Measurements from ENCODE around the gene SPACA7. TPM values are rescaled to one million over a fixed set of nuclear protein-coding genes. Genes with fewer than 3 reads are reported as not detected.

The SPACA7 gene
- total RNA-seq, 1 donor from 2014 or later, result not detected

DNA sequence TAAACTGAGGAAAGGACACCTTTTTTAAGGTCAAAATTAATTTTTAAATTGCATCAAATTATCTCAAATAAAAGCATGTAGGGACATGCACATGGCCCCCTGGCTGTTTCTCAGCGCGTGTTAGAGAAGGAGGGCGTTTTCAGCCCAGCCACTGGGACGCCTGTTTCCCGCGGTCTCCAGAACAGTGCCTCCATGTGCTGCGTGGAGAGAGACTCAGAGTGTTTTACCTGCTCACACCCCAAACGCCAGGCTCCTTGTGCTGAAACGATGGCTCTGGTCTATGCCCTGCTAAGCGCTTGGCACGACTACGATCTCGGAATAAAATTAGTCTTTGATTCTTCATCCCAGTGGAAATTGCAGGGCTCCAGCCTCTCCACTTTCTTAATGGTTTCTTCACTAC, 20.0 kb upstream of the SPACA7 start:
- H3K4me1 Mint-ChIP-seq (ENCODE audit: unreplicated experiment), result no peaks in the 10 kb centered on the region
- no peaks in the 10 kb centered on the region for H3K27me3 Mint-ChIP-seq (ENCODE audit: unreplicated experiment)
- TF ChIP-seq, protein P1, sequence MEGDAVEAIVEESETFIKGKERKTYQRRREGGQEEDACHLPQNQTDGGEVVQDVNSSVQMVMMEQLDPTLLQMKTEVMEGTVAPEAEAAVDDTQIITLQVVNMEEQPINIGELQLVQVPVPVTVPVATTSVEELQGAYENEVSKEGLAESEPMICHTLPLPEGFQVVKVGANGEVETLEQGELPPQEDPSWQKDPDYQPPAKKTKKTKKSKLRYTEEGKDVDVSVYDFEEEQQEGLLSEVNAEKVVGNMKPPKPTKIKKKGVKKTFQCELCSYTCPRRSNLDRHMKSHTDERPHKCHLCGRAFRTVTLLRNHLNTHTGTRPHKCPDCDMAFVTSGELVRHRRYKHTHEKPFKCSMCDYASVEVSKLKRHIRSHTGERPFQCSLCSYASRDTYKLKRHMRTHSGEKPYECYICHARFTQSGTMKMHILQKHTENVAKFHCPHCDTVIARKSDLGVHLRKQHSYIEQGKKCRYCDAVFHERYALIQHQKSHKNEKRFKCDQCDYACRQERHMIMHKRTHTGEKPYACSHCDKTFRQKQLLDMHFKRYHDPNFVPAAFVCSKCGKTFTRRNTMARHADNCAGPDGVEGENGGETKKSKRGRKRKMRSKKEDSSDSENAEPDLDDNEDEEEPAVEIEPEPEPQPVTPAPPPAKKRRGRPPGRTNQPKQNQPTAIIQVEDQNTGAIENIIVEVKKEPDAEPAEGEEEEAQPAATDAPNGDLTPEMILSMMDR (IDR thresholded peaks at IDR 0.05), result no peak
- H3K4me3 Mint-ChIP-seq (ENCODE audit: unreplicated experiment), result no peak overlapping the region
- peaks cover 15% of the 10 kb centered on the region for H3K9me3 Mint-ChIP-seq (ENCODE audit: unreplicated experiment)
- H3K27ac Mint-ChIP-seq (ENCODE audit: unreplicated experiment), result no peak overlapping the region
- no peaks in the 10 kb centered on the region for H3K36me3 Mint-ChIP-seq (ENCODE audit: unreplicated experiment)
- DNase-seq (ENCODE audit: extremely low spot score, unreplicated experiment), result no peak

DNA sequence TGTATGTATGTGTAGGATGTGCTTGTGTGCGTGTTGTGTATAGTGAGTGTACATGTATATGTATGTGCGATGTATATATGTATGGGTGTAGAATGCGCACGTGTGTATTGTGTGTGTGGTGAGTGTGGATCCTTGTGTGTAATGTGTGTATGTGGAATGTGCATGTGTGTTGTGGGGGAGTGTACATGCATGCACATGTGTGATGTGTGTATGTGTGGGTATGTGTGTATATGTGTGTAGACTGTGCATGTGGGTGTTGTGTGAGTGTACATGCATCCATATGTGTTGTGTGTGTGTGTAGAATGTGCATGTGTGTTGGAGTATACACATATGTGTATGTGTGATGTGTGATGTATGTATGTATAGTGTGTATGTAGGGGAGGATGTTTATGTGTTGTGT, 18.0 kb upstream of the SPACA7 start:
- TF ChIP-seq, protein P1 (IDR thresholded peaks at IDR 0.05), result no peak
- H3K4me1 Mint-ChIP-seq (ENCODE audit: unreplicated experiment), result no peaks in the 10 kb centered on the region
- H3K4me3 Mint-ChIP-seq (ENCODE audit: unreplicated experiment), result no peak overlapping the region
- no peak overlapping the region for H3K27ac Mint-ChIP-seq (ENCODE audit: unreplicated experiment)
- DNase-seq (ENCODE audit: extremely low spot score, unreplicated experiment), result no peak
- peaks cover 27% of the 10 kb centered on the region for H3K9me3 Mint-ChIP-seq (ENCODE audit: unreplicated experiment)
- H3K27me3 Mint-ChIP-seq (ENCODE audit: unreplicated experiment), result no peaks in the 10 kb centered on the region
- H3K36me3 Mint-ChIP-seq (ENCODE audit: unreplicated experiment), result no peaks in the 10 kb centered on the region

DNA sequence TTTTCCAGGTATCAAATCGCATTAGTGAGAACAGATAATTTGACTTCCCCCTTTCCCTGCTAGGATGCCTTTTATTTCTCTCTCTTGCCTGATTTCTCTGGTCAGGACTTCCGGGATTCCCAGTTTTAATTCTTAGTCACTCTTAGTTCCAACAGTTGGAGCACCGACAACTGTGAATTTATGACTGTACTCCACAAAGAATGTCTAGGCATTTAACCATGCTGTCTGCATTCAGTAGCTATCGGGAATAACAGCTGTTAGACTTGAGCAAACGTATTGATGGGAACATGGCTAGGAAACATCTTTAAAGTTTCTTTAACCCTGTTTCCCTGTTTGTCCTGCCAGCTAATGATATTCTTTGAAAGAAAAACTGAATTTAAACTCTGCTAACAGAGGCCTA, 14.1 kb upstream of the SPACA7 start:
- H3K4me3 Mint-ChIP-seq (ENCODE audit: unreplicated experiment), result no peak overlapping the region
- H3K27ac Mint-ChIP-seq (ENCODE audit: unreplicated experiment), result no peak overlapping the region
- H3K27me3 Mint-ChIP-seq (ENCODE audit: unreplicated experiment), result no peaks in the 10 kb centered on the region
- DNase-seq (ENCODE audit: extremely low spot score, unreplicated experiment), result no peak
- H3K9me3 Mint-ChIP-seq (ENCODE audit: unreplicated experiment), result peaks cover 31% of the 10 kb centered on the region
- TF ChIP-seq, protein P1 (IDR thresholded peaks at IDR 0.05), result no peak
- H3K4me1 Mint-ChIP-seq (ENCODE audit: unreplicated experiment), result no peaks in the 10 kb centered on the region
- no peaks in the 10 kb centered on the region for H3K36me3 Mint-ChIP-seq (ENCODE audit: unreplicated experiment)

- no peaks in the 10 kb centered on the region for H3K4me1 Mint-ChIP-seq (ENCODE audit: unreplicated experiment)
- no peaks in the 10 kb centered on the region for H3K36me3 Mint-ChIP-seq (ENCODE audit: unreplicated experiment)
- no peak overlapping the region for H3K4me3 Mint-ChIP-seq (ENCODE audit: unreplicated experiment)
- H3K27ac Mint-ChIP-seq (ENCODE audit: unreplicated experiment), result no peak overlapping the region
- DNase-seq (ENCODE audit: extremely low spot score, unreplicated experiment), result no peak
- peaks cover 28% of the 10 kb centered on the region for H3K9me3 Mint-ChIP-seq (ENCODE audit: unreplicated experiment)
- H3K27me3 Mint-ChIP-seq (ENCODE audit: unreplicated experiment), result no peaks in the 10 kb centered on the region
- TF ChIP-seq, protein P1 (IDR thresholded peaks at IDR 0.05), result no peak
Observed at GRCh38 chr13:112363867-112364528, 12.2 kb upstream of the SPACA7 start.

- Mint-ChIP-seq H3K9me3 (ENCODE audit: unreplicated experiment) (peaks cover 19% of the 10 kb centered on the region), H3K27ac (ENCODE audit: unreplicated experiment) (no peak overlapping the region), H3K4me1 (ENCODE audit: unreplicated experiment) (no peaks in the 10 kb centered on the region), H3K4me3 (ENCODE audit: unreplicated experiment) (no peak overlapping the region), H3K36me3 (ENCODE audit: unreplicated experiment) (no peaks in the 10 kb centered on the region), H3K27me3 (ENCODE audit: unreplicated experiment) (no peaks in the 10 kb centered on the region)
- TF ChIP-seq, protein P1 (IDR thresholded peaks at IDR 0.05), result no peak
- DNase-seq (ENCODE audit: extremely low spot score, unreplicated experiment), result peak; percentile 78
Observed at GRCh38 chr13:112366907-112367646, 9.1 kb upstream of the SPACA7 start.
